SK-N-SH (cell line): Measurements from ENCODE around the gene NFIA. TPM values are rescaled to one million over a fixed set of nuclear protein-coding genes. Genes with fewer than 3 reads are reported as not detected.

Experiments
- CTCF ChIA-PET: fragments of 300-600, 350-600 bp; formaldehyde crosslinking; extraction: SDS; loops from one replicate; lab custom pipeline; 2021; lab: Yijun Ruan, JAX
- POLR2A ChIA-PET: fragments of 350-600 bp; sonication (Branson Sonifier 250); formaldehyde crosslinking; extraction: SDS; loops from one replicate; lab custom pipeline; 2020; ENCODE audit warnings: antibody characterized with exemption, inconsistent platforms; lab: Yijun Ruan, JAX
- DNase-seq: peaks from one replicate; pipeline ENCODE4 v3.0.0; 2012
- H2AFZ ChIP-seq: fragments of 200-600 bp; sonication (generic); 2 replicates; pipeline ENCODE4 v1.8.1; 2016; ENCODE audit warnings: antibody characterized with exemption, mild to moderate bottlenecking, low read depth
- H3F3A ChIP-seq: fragments of 200-600 bp; sonication (generic); replicated peaks from 2 replicates; pipeline ENCODE3; 2016; ENCODE audit warnings: antibody characterized with exemption, mild to moderate bottlenecking; ENCODE audit not compliant: insufficient read depth
- H3K27ac ChIP-seq, 2 experiments: fragments of 200-500 bp in 1 of 2; fragments of 200-600 bp in 1 of 2; sonication (Bioruptor generic) in 1 of 2; sonication (generic), shearing (Covaris generic) in 1 of 2; 2 replicates each; pipeline versions ENCODE4 v1.5.1 to v1.6.1; 2014 to 2016; ENCODE audit warnings: low read depth in 2 of 2, inconsistent platforms in 1 of 2, low read length in 1 of 2, mild to moderate bottlenecking in 1 of 2, mixed read lengths in 1 of 2
- H3K27me3 ChIP-seq: fragments of 200-600 bp; sonication (generic), shearing (Covaris generic); 2 replicates; pipeline ENCODE4 v1.6.1; 2016; ENCODE audit warnings: mixed run types; ENCODE audit not compliant: insufficient read depth
- H3K36me3 ChIP-seq, 2 experiments: fragments of 200-500 bp in 1 of 2; fragments of 200-600 bp in 1 of 2; sonication (Bioruptor generic) in 1 of 2; sonication (generic) in 1 of 2; replicated peaks in 1 of 2; 2 replicates each; pipeline versions ENCODE3 to v1.5.1; 2014 to 2016; ENCODE audit warnings: low read length in 1 of 2, mild to moderate bottlenecking in 1 of 2; ENCODE audit not compliant: insufficient read depth in 2 of 2, control insufficient read depth in 1 of 2
- H3K4me1 ChIP-seq, 2 experiments: fragments of 200-500 bp in 1 of 2; fragments of 200-600 bp in 1 of 2; sonication (Bioruptor generic) in 1 of 2; sonication (generic), shearing (Covaris generic) in 1 of 2; 2 replicates each; pipeline versions ENCODE4 v1.5.1 to v1.6.1; 2014 to 2016; ENCODE audit warnings: low read depth in 1 of 2, low read length in 1 of 2, mixed run types in 1 of 2; ENCODE audit not compliant: insufficient read depth in 2 of 2, control insufficient read depth in 1 of 2
- H3K4me2 ChIP-seq: fragments of 200-600 bp; sonication (generic), shearing (Covaris generic); 2 replicates; pipeline ENCODE4 v1.6.1; 2017; ENCODE audit warnings: mixed run types
- H3K4me3 ChIP-seq, 2 experiments: fragments of 200-500 bp in 1 of 2; fragments of 200-600 bp in 1 of 2; sonication (Bioruptor generic) in 1 of 2; sonication (generic), shearing (Covaris generic) in 1 of 2; 2 replicates each; pipeline versions ENCODE4 v1.5.1 to v1.8.1; 2014 to 2016; ENCODE audit warnings: low read depth in 2 of 2, inconsistent platforms in 1 of 2, low read length in 1 of 2, mild to moderate bottlenecking in 1 of 2, mixed read lengths in 1 of 2, moderate library complexity in 1 of 2
- H3K79me2 ChIP-seq: fragments of 200-600 bp; sonication (generic); 2 replicates; pipeline ENCODE4 v1.8.1; 2017; ENCODE audit warnings: mild to moderate bottlenecking; ENCODE audit not compliant: insufficient read depth
- H3K9ac ChIP-seq: fragments of 200-600 bp; sonication (generic); 2 replicates; pipeline ENCODE4 v1.6.1; 2017; ENCODE audit warnings: mixed run types
- H3K9me2 ChIP-seq: fragments of 200-600 bp; sonication (generic); 2 replicates; pipeline ENCODE4 v1.6.1; 2017; ENCODE audit warnings: mixed run types
- H3K9me3 ChIP-seq: fragments of 200-600 bp; sonication (generic); 2 replicates; pipeline ENCODE4 v1.6.1; 2017; ENCODE audit warnings: mixed run types, mild to moderate bottlenecking, moderate library complexity
- H4K20me1 ChIP-seq: fragments of 200-600 bp; sonication (generic); 2 replicates; pipeline ENCODE4 v1.6.1; 2017; ENCODE audit warnings: mild to moderate bottlenecking, mixed run types; ENCODE audit not compliant: insufficient read depth
- ELF1 ChIP-seq: IDR thresholded peaks from 2 replicates; pipeline ENCODE4 v1.4.0; 2012
- EP300 ChIP-seq, 2 experiments: IDR thresholded peaks; 2 replicates each; pipeline versions ENCODE4 v1.4.0 to v1.6.1; 2012; ENCODE audit warnings: borderline replicate concordance in 1 of 2, low read depth in 1 of 2, low read length in 1 of 2
- FOXJ3 ChIP-seq: sonication (generic); formaldehyde crosslinking; IDR thresholded peaks from 2 replicates; pipeline ENCODE4 v1.5.1; 2020; ENCODE audit warnings: mild to moderate bottlenecking, missing genetic modification reagents
- FOXM1 ChIP-seq: IDR thresholded peaks from 2 replicates; pipeline ENCODE4 v1.4.0; 2012; ENCODE audit warnings: low read depth, mild to moderate bottlenecking
- GABPA ChIP-seq: IDR thresholded peaks from 2 replicates; pipeline ENCODE4 v1.4.0; 2012; ENCODE audit warnings: low read depth, mild to moderate bottlenecking
- JUND ChIP-seq: IDR thresholded peaks from 2 replicates; pipeline ENCODE4 v1.4.0; 2012
- MEF2A ChIP-seq: IDR thresholded peaks from 2 replicates; pipeline ENCODE4 v1.4.0; 2012; ENCODE audit warnings: low read depth, borderline replicate concordance
- NFIC ChIP-seq: IDR thresholded peaks from 2 replicates; pipeline ENCODE4 v1.4.0; 2012; ENCODE audit warnings: borderline replicate concordance
- NRF1 ChIP-seq: IDR thresholded peaks from 2 replicates; pipeline ENCODE4 v1.6.1; 2012; ENCODE audit warnings: low read depth, mild to moderate bottlenecking, low read length
- POLR2AphosphoS5 ChIP-seq: IDR thresholded peaks from 2 replicates; pipeline ENCODE4 v1.6.1; 2012; ENCODE audit warnings: low read depth, low read length
- RCOR1 ChIP-seq: fragments of 150-350 bp; IDR thresholded peaks from 2 replicates; pipeline ENCODE4 v1.6.1; 2017; ENCODE audit warnings: antibody characterized with exemption, low read length
- REST ChIP-seq: IDR thresholded peaks from 2 replicates; pipeline ENCODE4 v1.6.1; 2012; ENCODE audit warnings: mild to moderate bottlenecking, low read depth, low read length, moderate library complexity
- RXRA ChIP-seq: IDR thresholded peaks from 2 replicates; pipeline ENCODE4 v1.4.0; 2012; ENCODE audit warnings: low read depth, mild to moderate bottlenecking, borderline replicate concordance
- SIN3A ChIP-seq: IDR thresholded peaks from 2 replicates; pipeline ENCODE4 v1.6.1; 2012; ENCODE audit warnings: low read depth, mild to moderate bottlenecking, low read length, moderate library complexity, borderline replicate concordance
- SMC3 ChIP-seq: IDR thresholded peaks from 2 replicates; pipeline ENCODE4 v1.6.1; 2012; ENCODE audit warnings: low read depth, low read length, improper control_type of control experiment
- TAF1 ChIP-seq: IDR thresholded peaks from 2 replicates; pipeline ENCODE4 v1.6.1; 2012; ENCODE audit warnings: low read depth, mild to moderate bottlenecking, low read length, moderate library complexity, borderline replicate concordance
- USF1 ChIP-seq: IDR thresholded peaks from 2 replicates; pipeline ENCODE4 v1.4.0; 2012; ENCODE audit warnings: low read depth, borderline replicate concordance
- YY1 ChIP-seq: IDR thresholded peaks from 2 replicates; pipeline ENCODE4 v1.4.0; 2012; ENCODE audit warnings: low read depth, mild to moderate bottlenecking
- ZBTB33 ChIP-seq: IDR thresholded peaks from 2 replicates; pipeline ENCODE4 v1.4.0; 2012; ENCODE audit warnings: low read depth, borderline replicate concordance
- WGBS: methylation state at CpG from one replicate; pipeline ENCODE4 v1.1.6; 2017; ENCODE audit warnings: low lambda C conversion rate; 5-methylcytosine and 5-hydroxymethylcytosine counted together
- polyA plus RNA-seq, 3 experiments: library from polyadenylated mRNA; depleted of rRNA; stranded (reverse); fragments of >200 nt; gene quantifications; 2 replicates each; pipeline ENCODE4 v1.2.3, GENCODE V29; 2012

Gene NFIA
- polyA plus RNA-seq, 1 of the 3 experiments (the other 2 are of a cell fraction), result 3.3 TPM

DNA sequence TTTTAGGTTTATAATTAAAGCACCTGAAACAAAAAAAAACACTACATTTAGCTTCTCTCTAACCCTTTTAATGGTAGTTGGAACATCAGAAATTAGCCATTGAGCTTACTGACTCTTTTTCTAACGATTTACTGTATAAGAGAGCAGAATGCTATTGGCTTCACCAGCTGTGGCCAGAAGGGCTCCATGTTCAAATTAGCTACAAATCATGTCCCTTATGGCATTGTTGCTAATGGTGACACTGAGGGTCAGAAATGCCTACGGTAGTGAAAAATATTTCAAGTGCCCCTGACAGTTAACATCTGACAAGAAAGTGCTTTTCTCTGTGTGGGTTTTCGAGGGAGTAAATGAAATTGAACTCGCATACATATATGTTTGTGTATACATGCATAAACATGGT, 232.7 kb downstream of the NFIA start:
- no peak overlapping the region for H3K4me2 ChIP-seq
- no peak overlapping the region for H3K9ac ChIP-seq
- no peaks in the 10 kb centered on the region for H3K9me2 ChIP-seq
- H2AFZ ChIP-seq, result no peak overlapping the region
- WGBS, result 93% methylated on average over 4 of the region's 4 CpGs
- ChIA-PET CTCF (no interaction called here), POLR2A (interaction anchor here (0.7 kb wide), 1 partner anchor 1009 kb away, joined by 5 read pairs; no protein-coding TSS in a partner anchor)
- H3K4me3 ChIP-seq, result no peak overlapping the region
- H3K27me3 ChIP-seq, result no peaks in the 10 kb centered on the region
- peaks cover 16 to 17% of the 10 kb centered on the region in 2 experiments; a peak in 3 of 4 replicates for H3K4me1 ChIP-seq
- no peaks in the 10 kb centered on the region for H3K36me3 ChIP-seq
- H3K79me2 ChIP-seq, result no peaks in the 10 kb centered on the region
- TF ChIP-seq EP300 (IDR thresholded peaks at IDR 0.05; ENCODE audit: borderline replicate concordance in 1 of 2, low read depth in 1 of 2, low read length in 1 of 2), result no peak
- TF ChIP-seq GABPA, result no peak
- TF ChIP-seq SMC3, result no peak
- TF ChIP-seq NFIC, result no peak
- no peak for TF ChIP-seq RXRA
- no peak for TF ChIP-seq NRF1
- TF ChIP-seq ELF1, result no peak
- no peak for TF ChIP-seq REST
- no peak for TF ChIP-seq POLR2AphosphoS5
- TF ChIP-seq FOXM1, result no peak
- no peak for TF ChIP-seq RCOR1
- TF ChIP-seq USF1, result no peak
- TF ChIP-seq TAF1, result no peak
- no peaks in the 10 kb centered on the region for H4K20me1 ChIP-seq
- H3F3A ChIP-seq, result no peaks in the 10 kb centered on the region
- H3K9me3 ChIP-seq, result no peaks in the 10 kb centered on the region; the same call in 1 of the 2 replicates
- no peak overlapping the region for H3K27ac ChIP-seq
- no peak for DNase-seq

DNA sequence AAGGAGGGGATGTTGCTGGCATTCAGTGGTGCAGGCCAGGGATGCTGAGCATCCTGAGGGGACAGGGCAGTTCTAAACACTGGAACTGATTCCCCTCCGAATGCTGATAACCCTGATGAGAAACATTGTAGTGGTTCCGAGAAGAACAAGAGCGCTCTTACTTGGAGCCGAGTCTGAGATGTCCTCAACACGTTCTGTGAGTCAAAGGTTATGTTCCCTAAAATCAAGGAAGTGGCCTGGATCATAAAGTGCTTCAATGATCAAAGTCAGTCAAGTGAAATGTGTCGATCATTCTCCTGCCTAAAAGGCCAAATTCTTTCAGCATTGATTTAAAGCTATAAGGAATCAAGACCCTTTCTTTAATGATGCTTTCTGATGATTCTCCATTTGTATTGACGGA, 234.1 kb downstream of the NFIA start:
- Histone ChIP-seq H3K79me2 (no peaks in the 10 kb centered on the region), H3K4me3 (no peak overlapping the region), H3K4me1 (peaks cover 16 to 24% of the 10 kb centered on the region in 2 experiments; a peak in 3 of 4 replicates), H3K27me3 (no peaks in the 10 kb centered on the region), H3K36me3 (no peaks in the 10 kb centered on the region), H3K9me3 (no peaks in the 10 kb centered on the region; the same call in 1 of the 2 replicates), H4K20me1 (no peaks in the 10 kb centered on the region), H3K9ac (no peak overlapping the region), H3K4me2 (no peak overlapping the region), H3K27ac (no peak overlapping the region), H2AFZ (no peak overlapping the region), H3K9me2 (no peaks in the 10 kb centered on the region), H3F3A (no peaks in the 10 kb centered on the region)
- 96% methylated on average over 7 of the region's 7 CpGs for WGBS
- no peak for DNase-seq
- POLR2A ChIA-PET, result no interaction called here
- CTCF ChIA-PET, result interaction anchor here (1.4 kb wide), 1 partner anchor 267 kb away, joined by 6 read pairs; no protein-coding TSS in a partner anchor
- TF ChIP-seq RCOR1 (no peak), FOXJ3 (CRISPR knock-in tag) (no peak), YY1 (no peak), ZBTB33 (no peak), MEF2A (no peak), GABPA (no peak), JUND (no peak), REST (no peak), SIN3A (no peak), ELF1 (no peak), NFIC (no peak)
